Fibroblast of pulmonary artery (primary cell): ENCODE data around the gene SMG6.

ENCODE experiments used
- DNase-seq: peaks from one replicate; pipeline ENCODE4 v3.0.0-alpha.2; 2010; ENCODE audit warnings: low read depth
- H3K4me3 ChIP-seq: replicated peaks from 2 replicates; pipeline ENCODE4 v1.5.1; 2011; ENCODE audit warnings: low read depth, mild to moderate bottlenecking, control low read depth, low read length, moderate library complexity
- TF ChIP-seq, protein P1 (sequence below): IDR thresholded peaks from 2 replicates; pipeline ENCODE4 v1.5.1; 2011; ENCODE audit warnings: mild to moderate bottlenecking, control low read depth, low read length, inconsistent platforms; ENCODE audit errors: missing control alignments

The SMG6 gene

DNA sequence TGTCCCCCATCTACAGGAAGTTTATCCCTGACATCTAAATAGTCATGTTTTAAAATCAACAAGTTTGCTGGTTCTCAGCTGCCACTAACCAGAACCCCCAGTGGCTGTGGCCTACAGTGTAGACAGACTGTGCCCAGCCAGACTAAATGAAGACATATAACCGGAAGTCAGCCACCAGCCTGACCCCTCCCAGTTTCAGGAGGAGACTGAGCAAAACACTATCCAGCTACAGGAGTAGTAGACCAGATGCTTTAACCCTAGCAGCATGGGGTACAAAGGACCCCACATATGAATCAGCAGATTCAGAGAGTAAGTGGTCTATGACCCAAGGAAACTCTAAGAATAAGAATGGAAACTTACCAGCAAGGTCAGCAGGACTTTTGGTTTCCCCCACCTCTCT lies 165.3 kb downstream of the SMG6 start:
- TF ChIP-seq, protein P1, sequence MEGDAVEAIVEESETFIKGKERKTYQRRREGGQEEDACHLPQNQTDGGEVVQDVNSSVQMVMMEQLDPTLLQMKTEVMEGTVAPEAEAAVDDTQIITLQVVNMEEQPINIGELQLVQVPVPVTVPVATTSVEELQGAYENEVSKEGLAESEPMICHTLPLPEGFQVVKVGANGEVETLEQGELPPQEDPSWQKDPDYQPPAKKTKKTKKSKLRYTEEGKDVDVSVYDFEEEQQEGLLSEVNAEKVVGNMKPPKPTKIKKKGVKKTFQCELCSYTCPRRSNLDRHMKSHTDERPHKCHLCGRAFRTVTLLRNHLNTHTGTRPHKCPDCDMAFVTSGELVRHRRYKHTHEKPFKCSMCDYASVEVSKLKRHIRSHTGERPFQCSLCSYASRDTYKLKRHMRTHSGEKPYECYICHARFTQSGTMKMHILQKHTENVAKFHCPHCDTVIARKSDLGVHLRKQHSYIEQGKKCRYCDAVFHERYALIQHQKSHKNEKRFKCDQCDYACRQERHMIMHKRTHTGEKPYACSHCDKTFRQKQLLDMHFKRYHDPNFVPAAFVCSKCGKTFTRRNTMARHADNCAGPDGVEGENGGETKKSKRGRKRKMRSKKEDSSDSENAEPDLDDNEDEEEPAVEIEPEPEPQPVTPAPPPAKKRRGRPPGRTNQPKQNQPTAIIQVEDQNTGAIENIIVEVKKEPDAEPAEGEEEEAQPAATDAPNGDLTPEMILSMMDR = no peak
- no peak overlapping the region for H3K4me3 ChIP-seq
- peak; percentile 11 for DNase-seq

DNA sequence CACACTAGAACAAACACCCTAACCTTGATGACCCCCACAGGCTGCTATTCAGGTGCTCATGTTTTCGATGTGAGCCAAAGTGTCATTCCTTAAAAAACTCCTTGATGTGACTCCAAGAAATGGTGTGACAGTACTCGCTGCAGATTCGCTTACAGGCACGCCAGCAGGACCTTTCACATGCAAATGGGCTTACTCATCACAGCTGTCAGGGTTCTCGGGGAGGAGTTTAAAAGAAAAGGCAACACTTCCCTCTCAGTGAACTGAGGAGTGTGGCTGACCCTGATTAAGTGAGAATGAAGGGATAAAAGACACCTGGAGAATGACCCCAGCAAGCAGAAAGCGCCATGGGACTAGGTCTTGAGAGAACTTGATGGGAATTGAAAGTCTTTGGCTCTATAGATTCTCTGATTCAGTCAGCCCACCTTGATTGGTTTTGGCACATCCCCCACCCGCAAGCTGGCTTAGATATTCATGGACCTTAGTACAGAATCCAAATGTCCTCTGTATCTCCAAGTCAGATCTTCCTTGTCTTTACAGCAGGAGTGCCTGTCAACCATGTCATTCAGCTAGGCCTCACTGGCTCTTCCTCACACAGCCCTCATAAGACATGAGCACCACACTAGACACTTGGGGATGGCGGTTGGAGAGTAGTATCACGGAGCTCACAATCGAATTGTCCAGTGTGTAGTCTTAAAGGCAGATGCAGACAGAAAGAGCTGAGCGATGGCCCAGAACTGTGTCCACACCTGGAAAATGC lies 166.1 kb downstream of the SMG6 start:
- no peak overlapping the region for H3K4me3 ChIP-seq
- TF ChIP-seq, protein P1 = no peak
- DNase-seq = peak; percentile 71

DNA sequence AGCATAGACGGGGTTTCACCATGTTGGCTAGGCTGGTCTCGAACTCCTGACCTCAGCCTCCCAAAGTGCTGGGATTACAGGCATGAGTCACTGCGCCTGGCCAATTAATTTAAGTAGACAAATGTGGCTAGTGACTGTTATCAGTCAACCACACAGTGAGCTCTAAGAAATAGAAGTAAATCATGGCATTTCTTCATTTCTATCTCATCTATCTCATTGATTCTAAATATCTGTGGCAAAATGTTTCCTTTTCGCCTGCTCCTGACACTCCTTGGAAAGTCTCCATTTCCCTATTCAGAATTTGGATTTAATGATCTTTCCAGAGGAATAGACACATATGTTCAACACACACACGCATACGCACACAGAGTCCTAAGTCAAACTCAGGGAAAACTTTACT lies 167.3 kb downstream of the SMG6 start:
- TF ChIP-seq, protein P1 = no peak
- H3K4me3 ChIP-seq = no peak overlapping the region
- DNase-seq = no peak

DNA sequence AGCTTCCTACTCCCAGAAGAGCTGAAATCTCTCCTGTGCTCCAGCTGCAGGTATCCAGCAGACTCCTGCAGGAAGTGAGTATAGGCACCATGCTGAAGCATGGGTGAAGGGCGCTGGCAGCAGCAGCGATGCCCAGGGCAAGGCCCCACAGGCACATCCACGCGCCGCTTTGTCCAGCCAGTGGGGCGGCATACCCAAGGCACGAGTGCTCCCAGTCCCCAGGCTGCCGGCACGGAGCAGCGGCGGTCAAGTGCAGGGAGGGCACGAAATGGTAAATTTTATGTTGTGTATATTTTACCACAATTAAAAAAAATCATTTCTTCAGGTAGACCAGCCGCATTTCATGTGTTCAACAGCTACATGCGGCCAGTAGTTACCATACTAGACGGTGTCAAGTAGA lies 175.6 kb downstream of the SMG6 start:
- DNase-seq = no peak
- TF ChIP-seq, protein P1 = no peak
- H3K4me3 ChIP-seq = no peak overlapping the region

DNA sequence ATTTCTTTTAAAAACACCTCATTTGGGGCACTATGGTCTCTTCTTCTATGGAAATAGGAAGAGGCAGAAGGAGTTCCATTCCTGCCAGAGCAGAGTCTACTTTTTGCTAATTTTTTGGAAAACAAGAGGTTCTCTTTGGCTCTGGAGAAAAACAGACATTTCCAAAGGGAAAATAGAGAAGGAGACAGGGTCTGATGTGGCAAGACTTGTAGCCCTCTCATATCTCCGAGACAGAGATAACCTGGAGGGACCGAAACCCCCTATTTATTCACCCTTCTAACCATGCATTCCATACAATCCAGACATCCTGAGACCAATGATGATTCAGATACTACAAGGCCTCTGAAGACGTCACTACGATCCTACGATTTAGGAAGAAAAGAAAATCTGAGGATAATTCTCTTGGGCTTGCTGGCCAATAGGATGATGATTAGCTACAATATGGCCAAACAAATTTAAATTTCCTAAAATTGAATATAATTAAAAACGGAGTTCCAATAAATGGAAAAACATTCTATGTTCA lies 178.5 kb downstream of the SMG6 start:
- peak; percentile 72 for DNase-seq
- TF ChIP-seq, protein P1 = no peak
- H3K4me3 ChIP-seq = no peak overlapping the region

DNA sequence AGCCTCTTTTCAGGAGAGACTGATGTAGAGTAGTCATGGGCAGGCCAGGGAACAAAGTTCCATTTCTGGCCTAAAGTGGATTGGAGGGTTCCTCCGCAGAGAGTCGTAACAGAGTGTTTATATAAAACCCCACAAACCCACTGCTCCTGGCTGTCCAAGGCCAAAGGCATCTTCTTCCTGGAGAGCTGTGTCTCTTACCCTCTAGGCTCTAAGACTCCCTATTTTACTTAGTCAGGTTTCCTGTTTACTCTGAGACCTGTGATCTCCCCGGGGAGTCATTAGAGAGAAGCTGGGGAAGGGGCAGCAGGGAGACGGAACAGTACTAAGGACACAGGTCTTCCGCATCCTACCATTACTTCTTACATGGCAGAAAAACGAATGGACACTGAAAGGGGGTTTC lies 179.2 kb downstream of the SMG6 start:
- H3K4me3 ChIP-seq = no peak overlapping the region
- no peak for DNase-seq
- TF ChIP-seq, protein P1 = no peak
